Measurements from ENCODE around the gene MAGI3.
"Not testable (repeated sequence)": the region's sequence is repeated elsewhere in the genome, so short reads cannot be mapped to it uniquely, and the experiment has no call there.

Gene MAGI3

DNA sequence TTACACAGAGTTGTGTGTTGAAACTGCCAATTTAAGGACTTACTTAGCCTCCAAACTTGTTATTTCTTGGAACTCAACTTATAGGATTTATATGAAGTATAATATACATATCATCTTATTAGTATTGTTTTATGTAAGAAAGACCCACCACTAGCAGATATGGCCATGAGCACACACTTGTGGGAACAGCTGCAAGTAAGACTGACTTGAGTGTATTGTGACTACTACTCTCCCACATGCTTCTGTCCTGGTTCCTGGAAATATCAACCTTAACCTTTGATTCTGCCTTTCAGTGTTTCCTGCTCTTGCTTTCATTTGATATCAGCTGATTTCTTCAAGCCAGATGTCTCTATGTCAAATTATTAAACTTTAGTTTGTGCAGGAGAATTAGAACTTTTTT is 175.3 kb downstream of the MAGI3 start:
- Histone ChIP-seq H3K4me2 (ENCODE audit: low read depth, low read length, poor library complexity, severe bottlenecking) (no peak overlapping the region), H3K4me3 (ENCODE audit: low read length, poor library complexity, severe bottlenecking) (no peak overlapping the region), H3F3A (ENCODE audit: low read depth) (no peaks in the 10 kb centered on the region), H3K27me3 (ENCODE audit: insufficient read depth, low read length, poor library complexity, severe bottlenecking) (no peaks in the 10 kb centered on the region), H3K9me3 (ENCODE audit: insufficient read depth, low read depth, low read length) (peaks cover 9% of the 10 kb centered on the region; the same call in 1 of the 2 replicates), H3K4me1 (ENCODE audit: insufficient read depth, low read length, poor library complexity, severe bottlenecking) (no peaks in the 10 kb centered on the region), H3K9ac (ENCODE audit: low read depth, low read length, poor library complexity, severe bottlenecking) (no peak overlapping the region), H2AFZ (ENCODE audit: low read length) (no peak overlapping the region), H4K20me1 (ENCODE audit: insufficient read depth, low read length, poor library complexity, severe bottlenecking) (no peaks in the 10 kb centered on the region), H3K79me2 (ENCODE audit: insufficient read depth, low read length) (no peaks in the 10 kb centered on the region), H3K9me2 (replicated peaks; ENCODE audit: low read depth, low read length) (no peaks in the 10 kb centered on the region), H3K36me3 (ENCODE audit: insufficient read depth, low read length) (no peaks in the 10 kb centered on the region)
- TF ChIP-seq, protein P1, sequence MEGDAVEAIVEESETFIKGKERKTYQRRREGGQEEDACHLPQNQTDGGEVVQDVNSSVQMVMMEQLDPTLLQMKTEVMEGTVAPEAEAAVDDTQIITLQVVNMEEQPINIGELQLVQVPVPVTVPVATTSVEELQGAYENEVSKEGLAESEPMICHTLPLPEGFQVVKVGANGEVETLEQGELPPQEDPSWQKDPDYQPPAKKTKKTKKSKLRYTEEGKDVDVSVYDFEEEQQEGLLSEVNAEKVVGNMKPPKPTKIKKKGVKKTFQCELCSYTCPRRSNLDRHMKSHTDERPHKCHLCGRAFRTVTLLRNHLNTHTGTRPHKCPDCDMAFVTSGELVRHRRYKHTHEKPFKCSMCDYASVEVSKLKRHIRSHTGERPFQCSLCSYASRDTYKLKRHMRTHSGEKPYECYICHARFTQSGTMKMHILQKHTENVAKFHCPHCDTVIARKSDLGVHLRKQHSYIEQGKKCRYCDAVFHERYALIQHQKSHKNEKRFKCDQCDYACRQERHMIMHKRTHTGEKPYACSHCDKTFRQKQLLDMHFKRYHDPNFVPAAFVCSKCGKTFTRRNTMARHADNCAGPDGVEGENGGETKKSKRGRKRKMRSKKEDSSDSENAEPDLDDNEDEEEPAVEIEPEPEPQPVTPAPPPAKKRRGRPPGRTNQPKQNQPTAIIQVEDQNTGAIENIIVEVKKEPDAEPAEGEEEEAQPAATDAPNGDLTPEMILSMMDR (conservative IDR thresholded peaks at IDR 0.05; ENCODE audit: low read length), result no peak
- TF ChIP-seq EZH2phosphoT487 (IDR thresholded peaks at IDR 0.05; ENCODE audit: borderline replicate concordance), result no peak

DNA sequence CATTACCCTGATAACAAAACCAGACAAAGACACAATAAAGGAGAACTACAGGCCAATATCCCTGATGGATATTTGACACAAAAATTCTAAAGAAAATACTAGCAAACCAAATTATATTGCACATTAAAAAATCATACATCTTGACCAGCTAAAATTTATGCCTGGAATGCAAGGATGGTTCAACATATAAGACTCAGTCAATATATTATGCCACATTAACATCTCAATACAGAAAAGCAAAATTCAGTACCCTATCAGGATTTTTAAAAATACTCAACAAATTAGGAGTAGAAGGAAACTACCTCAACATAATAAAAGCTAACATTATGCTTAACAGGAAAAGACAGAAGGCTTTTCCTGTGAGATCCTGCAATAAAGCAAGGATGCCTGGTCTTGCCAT is 177.1 kb downstream of the MAGI3 start:
- H3K9me2 ChIP-seq (replicated peaks; ENCODE audit: low read depth, low read length), result no peaks in the 10 kb centered on the region
- no peaks in the 10 kb centered on the region for H3F3A ChIP-seq (ENCODE audit: low read depth)
- no peak for TF ChIP-seq EZH2phosphoT487 (IDR thresholded peaks at IDR 0.05; ENCODE audit: borderline replicate concordance)
- TF ChIP-seq, protein P1 (conservative IDR thresholded peaks at IDR 0.05; ENCODE audit: low read length), result no peak
- H3K9ac ChIP-seq (ENCODE audit: low read depth, low read length, poor library complexity, severe bottlenecking), result no peak overlapping the region
- H3K27me3 ChIP-seq (ENCODE audit: insufficient read depth, low read length, poor library complexity, severe bottlenecking), result no peaks in the 10 kb centered on the region
- H3K4me1 ChIP-seq (ENCODE audit: insufficient read depth, low read length, poor library complexity, severe bottlenecking), result no peaks in the 10 kb centered on the region
- H2AFZ ChIP-seq (ENCODE audit: low read length), result no peak overlapping the region
- no peaks in the 10 kb centered on the region for H3K79me2 ChIP-seq (ENCODE audit: insufficient read depth, low read length)
- H4K20me1 ChIP-seq (ENCODE audit: insufficient read depth, low read length, poor library complexity, severe bottlenecking), result no peaks in the 10 kb centered on the region
- no peak overlapping the region for H3K4me3 ChIP-seq (ENCODE audit: low read length, poor library complexity, severe bottlenecking)
- H3K9me3 ChIP-seq (ENCODE audit: insufficient read depth, low read depth, low read length), result peaks cover 9% of the 10 kb centered on the region; the same call in 1 of the 2 replicates
- no peak overlapping the region for H3K4me2 ChIP-seq (ENCODE audit: low read depth, low read length, poor library complexity, severe bottlenecking)
- H3K36me3 ChIP-seq (ENCODE audit: insufficient read depth, low read length), result no peaks in the 10 kb centered on the region

- not testable (repeated sequence) for H3K36me3 ChIP-seq (ENCODE audit: insufficient read depth, low read length); H3F3A ChIP-seq (ENCODE audit: low read depth); H2AFZ ChIP-seq (ENCODE audit: low read length); H3K4me1 ChIP-seq (ENCODE audit: insufficient read depth, low read length, poor library complexity, severe bottlenecking); H4K20me1 ChIP-seq (ENCODE audit: insufficient read depth, low read length, poor library complexity, severe bottlenecking); H3K9me2 ChIP-seq (replicated peaks; ENCODE audit: low read depth, low read length); H3K9ac ChIP-seq (ENCODE audit: low read depth, low read length, poor library complexity, severe bottlenecking); H3K9me3 ChIP-seq (ENCODE audit: insufficient read depth, low read depth, low read length); H3K4me3 ChIP-seq (ENCODE audit: low read length, poor library complexity, severe bottlenecking); H3K4me2 ChIP-seq (ENCODE audit: low read depth, low read length, poor library complexity, severe bottlenecking); H3K79me2 ChIP-seq (ENCODE audit: insufficient read depth, low read length); H3K27me3 ChIP-seq (ENCODE audit: insufficient read depth, low read length, poor library complexity, severe bottlenecking)
These were observed 185.5 kb downstream of the MAGI3 start for GRCh38 chr1:113575744-113576260.

- no peaks in the 10 kb centered on the region for H3K4me1 ChIP-seq (ENCODE audit: insufficient read depth, low read length, poor library complexity, severe bottlenecking)
These were observed 186.0 kb downstream of the MAGI3 start for GRCh38 chr1:113576271-113576670.

More at GRCh38 chr1:113576271-113576670, 186.0 kb downstream of the MAGI3 start:
- Histone ChIP-seq H2AFZ (ENCODE audit: low read length) (no peak overlapping the region), H3K27me3 (ENCODE audit: insufficient read depth, low read length, poor library complexity, severe bottlenecking) (no peaks in the 10 kb centered on the region), H3K36me3 (ENCODE audit: insufficient read depth, low read length) (no peaks in the 10 kb centered on the region), H3K9me3 (ENCODE audit: insufficient read depth, low read depth, low read length) (no peaks in the 10 kb centered on the region), H4K20me1 (ENCODE audit: insufficient read depth, low read length, poor library complexity, severe bottlenecking) (no peaks in the 10 kb centered on the region), H3K4me3 (ENCODE audit: low read length, poor library complexity, severe bottlenecking) (no peak overlapping the region), H3F3A (ENCODE audit: low read depth) (no peaks in the 10 kb centered on the region), H3K79me2 (ENCODE audit: insufficient read depth, low read length) (no peaks in the 10 kb centered on the region), H3K9ac (ENCODE audit: low read depth, low read length, poor library complexity, severe bottlenecking) (no peak overlapping the region), H3K9me2 (replicated peaks; ENCODE audit: low read depth, low read length) (no peaks in the 10 kb centered on the region), H3K4me2 (ENCODE audit: low read depth, low read length, poor library complexity, severe bottlenecking) (no peak overlapping the region)
- TF ChIP-seq, protein P1 (conservative IDR thresholded peaks at IDR 0.05; ENCODE audit: low read length), result no peak
- TF ChIP-seq EZH2phosphoT487 (IDR thresholded peaks at IDR 0.05; ENCODE audit: borderline replicate concordance), result no peak

All from Loucy (cell line).